ENCODE measurements around the gene ABR.
A peak's percentile ranks its signal among the peaks of the same experiment; 100 is the strongest.

ABR gene

DNA sequence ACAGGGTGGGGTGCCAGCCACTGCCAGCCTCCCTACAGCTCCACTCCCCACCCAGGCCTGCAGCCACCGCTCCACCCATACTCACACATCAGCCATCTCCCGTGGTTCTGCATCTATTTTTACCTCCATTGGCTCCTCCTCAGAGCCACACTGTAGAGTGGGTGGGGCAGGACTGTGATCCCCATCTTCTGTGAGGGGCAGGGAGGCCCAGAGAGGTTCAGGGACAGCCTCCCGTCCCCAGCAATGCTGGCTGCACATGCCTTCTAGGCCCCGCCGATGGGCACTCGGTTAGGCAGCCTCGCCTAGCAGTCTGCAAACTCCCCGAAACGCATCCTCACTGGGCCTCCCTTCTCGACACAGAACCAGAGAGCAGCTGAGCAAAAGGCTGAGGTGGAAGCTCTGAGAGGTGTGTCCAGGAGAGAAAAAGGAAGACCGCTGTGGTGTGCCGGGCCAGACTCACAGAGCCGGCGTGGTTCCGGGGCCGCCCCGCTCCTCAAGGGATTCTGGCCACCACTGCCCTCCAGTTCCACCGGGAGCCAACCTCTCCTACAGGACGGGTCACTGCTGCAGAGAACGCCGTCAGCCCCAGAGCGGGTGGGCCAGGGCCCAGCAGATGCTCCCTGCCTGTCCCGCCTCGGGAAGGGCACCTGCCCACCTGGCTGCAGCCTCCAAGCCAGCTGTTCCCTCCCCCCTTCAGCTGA lies 71.9 kb downstream of the ABR start:
- H3K9me3 ChIP-seq (replicated peaks; ENCODE audit: insufficient read depth, low read length), result no peaks in the 10 kb centered on the region
- no peaks in the 10 kb centered on the region for H3F3A ChIP-seq (ENCODE audit: insufficient read depth, low read length)
- no peak for DNase-seq
- peak overlapping the region; percentile 60; the same call in 1 of the 2 replicates for H3K27ac ChIP-seq (ENCODE audit: low read length)
- no peaks in the 10 kb centered on the region for H3K9me2 ChIP-seq (replicated peaks; ENCODE audit: insufficient read depth, low read length)
- no peaks in the 10 kb centered on the region for H3K27me3 ChIP-seq (replicated peaks; ENCODE audit: insufficient read depth, low read length)
- H3K79me2 ChIP-seq (ENCODE audit: low read length), result peaks cover 60% of the 10 kb centered on the region
- no peaks in the 10 kb centered on the region for H3K36me3 ChIP-seq (replicated peaks; ENCODE audit: insufficient read depth, low read length)
- H3K9ac ChIP-seq (ENCODE audit: low read length), result peak overlapping the region; percentile 91
- peak overlapping the region; percentile 86 for H3K4me3 ChIP-seq (ENCODE audit: low read length)
- TF ChIP-seq, protein P1, sequence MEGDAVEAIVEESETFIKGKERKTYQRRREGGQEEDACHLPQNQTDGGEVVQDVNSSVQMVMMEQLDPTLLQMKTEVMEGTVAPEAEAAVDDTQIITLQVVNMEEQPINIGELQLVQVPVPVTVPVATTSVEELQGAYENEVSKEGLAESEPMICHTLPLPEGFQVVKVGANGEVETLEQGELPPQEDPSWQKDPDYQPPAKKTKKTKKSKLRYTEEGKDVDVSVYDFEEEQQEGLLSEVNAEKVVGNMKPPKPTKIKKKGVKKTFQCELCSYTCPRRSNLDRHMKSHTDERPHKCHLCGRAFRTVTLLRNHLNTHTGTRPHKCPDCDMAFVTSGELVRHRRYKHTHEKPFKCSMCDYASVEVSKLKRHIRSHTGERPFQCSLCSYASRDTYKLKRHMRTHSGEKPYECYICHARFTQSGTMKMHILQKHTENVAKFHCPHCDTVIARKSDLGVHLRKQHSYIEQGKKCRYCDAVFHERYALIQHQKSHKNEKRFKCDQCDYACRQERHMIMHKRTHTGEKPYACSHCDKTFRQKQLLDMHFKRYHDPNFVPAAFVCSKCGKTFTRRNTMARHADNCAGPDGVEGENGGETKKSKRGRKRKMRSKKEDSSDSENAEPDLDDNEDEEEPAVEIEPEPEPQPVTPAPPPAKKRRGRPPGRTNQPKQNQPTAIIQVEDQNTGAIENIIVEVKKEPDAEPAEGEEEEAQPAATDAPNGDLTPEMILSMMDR (IDR thresholded peaks at IDR 0.05; ENCODE audit: low read length), result no peak
- TF ChIP-seq EZH2 (optimal IDR thresholded peaks at IDR 0.05; ENCODE audit: low read depth, low read length), result no peak
- TF ChIP-seq EZH2phosphoT487 (IDR thresholded peaks at IDR 0.05; ENCODE audit: low read length), result no peak
- peak overlapping the region; percentile 94 for H3K4me2 ChIP-seq (ENCODE audit: low read depth, low read length)
- no peaks in the 10 kb centered on the region for H4K20me1 ChIP-seq (ENCODE audit: insufficient read depth, low read length)
- peaks cover 15% of the 10 kb centered on the region for H3K4me1 ChIP-seq (ENCODE audit: low read length)
- H2AFZ ChIP-seq (ENCODE audit: low read length), result peak overlapping the region; percentile 84

GRCh38 chr17:1107083-1107776 lies 72.6 kb downstream of the ABR start:
- Histone ChIP-seq H3K9me3 (replicated peaks; ENCODE audit: insufficient read depth, low read length) (no peaks in the 10 kb centered on the region), H3K27ac (ENCODE audit: low read length) (no peak overlapping the region), H2AFZ (ENCODE audit: low read length) (no peak overlapping the region), H3K79me2 (ENCODE audit: low read length) (peaks cover 63% of the 10 kb centered on the region), H3K9ac (ENCODE audit: low read length) (no peak overlapping the region; the same call in 1 of the 2 replicates), H3F3A (ENCODE audit: insufficient read depth, low read length) (no peaks in the 10 kb centered on the region), H3K9me2 (replicated peaks; ENCODE audit: insufficient read depth, low read length) (no peaks in the 10 kb centered on the region), H3K4me1 (ENCODE audit: low read length) (peaks cover 15% of the 10 kb centered on the region), H3K36me3 (replicated peaks; ENCODE audit: insufficient read depth, low read length) (no peaks in the 10 kb centered on the region), H3K27me3 (replicated peaks; ENCODE audit: insufficient read depth, low read length) (no peaks in the 10 kb centered on the region), H4K20me1 (ENCODE audit: insufficient read depth, low read length) (no peaks in the 10 kb centered on the region), H3K4me2 (ENCODE audit: low read depth, low read length) (peak overlapping the region; percentile 94), H3K4me3 (ENCODE audit: low read length) (peak overlapping the region; percentile 86)
- TF ChIP-seq EZH2phosphoT487 (IDR thresholded peaks at IDR 0.05; ENCODE audit: low read length) (no peak), EZH2 (optimal IDR thresholded peaks at IDR 0.05; ENCODE audit: low read depth, low read length) (no peak)
- TF ChIP-seq, protein P1 (IDR thresholded peaks at IDR 0.05; ENCODE audit: low read length), result no peak
- DNase-seq, result no peak

GRCh38 chr17:1104222-1104621 lies 75.6 kb downstream of the ABR start:
- H3K4me3 ChIP-seq (ENCODE audit: low read length), result no peak overlapping the region
- DNase-seq, result no peak
- TF ChIP-seq EZH2phosphoT487 (IDR thresholded peaks at IDR 0.05; ENCODE audit: low read length) (no peak), EZH2 (optimal IDR thresholded peaks at IDR 0.05; ENCODE audit: low read depth, low read length) (no peak)
- TF ChIP-seq, protein P1 (IDR thresholded peaks at IDR 0.05; ENCODE audit: low read length), result no peak
- no peak overlapping the region for H3K9ac ChIP-seq (ENCODE audit: low read length)
- peaks cover 6% of the 10 kb centered on the region for H3F3A ChIP-seq (ENCODE audit: insufficient read depth, low read length)
- no peak overlapping the region for H2AFZ ChIP-seq (ENCODE audit: low read length)
- peaks cover 61% of the 10 kb centered on the region for H3K79me2 ChIP-seq (ENCODE audit: low read length)
- no peaks in the 10 kb centered on the region for H3K9me2 ChIP-seq (replicated peaks; ENCODE audit: insufficient read depth, low read length)
- no peaks in the 10 kb centered on the region for H3K27me3 ChIP-seq (replicated peaks; ENCODE audit: insufficient read depth, low read length)
- no peaks in the 10 kb centered on the region for H4K20me1 ChIP-seq (ENCODE audit: insufficient read depth, low read length)
- H3K4me1 ChIP-seq (ENCODE audit: low read length), result peaks cover 12% of the 10 kb centered on the region
- no peak overlapping the region for H3K4me2 ChIP-seq (ENCODE audit: low read depth, low read length)
- H3K9me3 ChIP-seq (replicated peaks; ENCODE audit: insufficient read depth, low read length), result no peaks in the 10 kb centered on the region
- no peak overlapping the region for H3K27ac ChIP-seq (ENCODE audit: low read length)
- H3K36me3 ChIP-seq (replicated peaks; ENCODE audit: insufficient read depth, low read length), result no peaks in the 10 kb centered on the region

Data from MM.1S (cell line).